Gastrocnemius medialis (tissue), 4 donors: Measurements from ENCODE around the gene TET1. TPM values are rescaled to one million over a fixed set of nuclear protein-coding genes. Genes with fewer than 3 reads are reported as not detected.

Experiments
- ATAC-seq, 2 donors: fragments of 150-250 bp; one replicate each; pipeline ENCODE4 v1.9.1; 2016
- DNase-seq, 2 donors: peaks; one replicate each; pipeline ENCODE4 v3.0.0-alpha.2; 2019
- H3K27ac ChIP-seq, 4 donors: fragments of 200-600 bp; sonication (generic); 1 replicate in 1 of 4; 2 replicates in 3 of 4; pipeline ENCODE4 v1.5.1; 2016 to 2018; ENCODE audit warnings: mild to moderate bottlenecking in 2 of 4, moderate library complexity in 1 of 4
- H3K27me3 ChIP-seq, 3 donors: fragments of 200-600 bp; sonication (generic) in 2 of 3; 1 replicate in 1 of 3; 2 replicates in 2 of 3; pipeline versions ENCODE4 v1.5.1 to v1.6.0; 2016 to 2019; ENCODE audit warnings: mild to moderate bottlenecking in 1 of 3, moderate library complexity in 1 of 3
- H3K36me3 ChIP-seq, 2 donors: fragments of 200-600 bp; sonication (generic) in 1 of 2; one replicate each; pipeline ENCODE4 v1.5.1; 2017 to 2018
- H3K4me1 ChIP-seq, 2 donors: fragments of 200-600 bp; sonication (generic) in 1 of 2; one replicate each; pipeline ENCODE4 v1.5.1; 2016 to 2017; ENCODE audit warnings: mild to moderate bottlenecking in 2 of 2
- H3K4me3 ChIP-seq, 4 donors: fragments of 200-600 bp; sonication (generic) in 3 of 4; 1 replicate in 1 of 4; 2 replicates in 3 of 4; pipeline ENCODE4 v1.5.1; 2016 to 2019; ENCODE audit warnings: mild to moderate bottlenecking in 2 of 4
- H3K9me3 ChIP-seq, 3 donors: fragments of 200-600 bp; sonication (generic) in 2 of 3; 1 replicate in 1 of 3; 2 replicates in 2 of 3; pipeline ENCODE4 v1.5.1; 2016 to 2019
- POLR2A ChIP-seq, 2 donors: fragments of 450-650 bp; IDR thresholded peaks; one replicate each; pipeline ENCODE4 v1.6.1; 2017; ENCODE audit warnings: antibody characterized with exemption in 2 of 2, mild to moderate bottlenecking in 2 of 2, moderate library complexity in 2 of 2
- in situ Hi-C, 4 donors: fragments of 200-750 bp; cut with MboI; loops; one replicate each; pipeline versions ENCODE4 v1.15.0 to v1.8.0; 2017; ENCODE audit warnings: low sequenced_read_pairs in 4 of 4
- intact Hi-C: fragments of 100-400 bp; cut with DNase I; formaldehyde crosslinking; loops from one replicate; pipeline ENCODE4 v1.15.1; 2023; ENCODE audit warnings: low total_unique reads
- total RNA-seq, 4 donors: library from RNA; depleted of rRNA; stranded (reverse); fragments of >200 nt; gene quantifications; one replicate each; pipeline versions ENCODE4 v1.1.0 to v1.2.3, GENCODE V29; 2016
- TF ChIP-seq, protein P1 (sequence below), 5 experiments: fragments of 450-650 bp in 3 of 5; fragments of 200-600 bp in 2 of 5; sonication (generic) in 2 of 5; IDR thresholded peaks in 4 of 5; conservative IDR thresholded peaks in 1 of 5; 1 replicate in 4 of 5; 2 replicates in 1 of 5; pipeline ENCODE4 v1.5.1; 2016 to 2019; ENCODE audit warnings: antibody characterized with exemption in 5 of 5, mild to moderate bottlenecking in 3 of 5, moderate library complexity in 3 of 5

The TET1 gene
- total RNA-seq, 4 donors from 2014 or later, result 1.00 to 2.0 (median 1.4) TPM

DNA sequence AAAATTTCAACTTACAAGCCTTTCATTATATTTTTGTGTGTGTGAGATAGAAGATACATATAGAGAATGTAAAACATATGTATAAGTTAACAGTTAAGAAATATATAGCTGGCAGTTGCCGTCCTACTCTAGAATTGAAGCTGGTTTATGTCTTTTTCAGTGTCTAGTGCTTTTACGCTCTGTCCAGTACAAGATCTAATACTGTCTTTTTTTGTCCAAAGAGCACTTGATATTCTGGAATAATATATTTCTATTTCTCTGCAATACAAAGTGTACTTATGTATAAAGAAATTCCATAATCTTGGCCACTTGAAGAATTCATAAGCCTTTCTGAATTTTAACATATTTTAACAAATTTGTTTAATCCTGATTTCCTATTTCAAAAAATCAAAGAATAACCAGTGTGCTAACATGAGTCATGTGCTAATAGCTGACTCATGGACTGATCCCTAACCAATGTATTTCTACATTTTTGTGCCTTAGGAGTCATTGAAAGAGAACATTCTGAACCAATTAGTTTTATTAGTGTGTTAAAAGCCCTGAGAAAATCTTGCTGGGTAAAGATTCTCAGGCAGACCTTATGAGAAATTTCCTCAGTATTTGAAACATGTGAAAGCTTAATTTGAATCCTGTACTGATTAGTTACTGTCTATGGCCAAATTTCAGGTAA is 87.7 kb downstream of the TET1 start:
- Histone ChIP-seq H3K27me3 (no peaks in the 10 kb centered on the region), H3K4me1 (no peaks in the 10 kb centered on the region), H3K36me3 (no peaks in the 10 kb centered on the region), H3K9me3 (no peaks in the 10 kb centered on the region), H3K4me3 (no peak overlapping the region), H3K27ac (peak overlapping the region; percentile 4 to 31 (median 20))
- in situ Hi-C loops (no loop called here), intact Hi-C loops (no loop called here)
- no peak for DNase-seq
- no peak for TF ChIP-seq POLR2A (IDR thresholded peaks at IDR 0.05)
- TF ChIP-seq, protein P1, sequence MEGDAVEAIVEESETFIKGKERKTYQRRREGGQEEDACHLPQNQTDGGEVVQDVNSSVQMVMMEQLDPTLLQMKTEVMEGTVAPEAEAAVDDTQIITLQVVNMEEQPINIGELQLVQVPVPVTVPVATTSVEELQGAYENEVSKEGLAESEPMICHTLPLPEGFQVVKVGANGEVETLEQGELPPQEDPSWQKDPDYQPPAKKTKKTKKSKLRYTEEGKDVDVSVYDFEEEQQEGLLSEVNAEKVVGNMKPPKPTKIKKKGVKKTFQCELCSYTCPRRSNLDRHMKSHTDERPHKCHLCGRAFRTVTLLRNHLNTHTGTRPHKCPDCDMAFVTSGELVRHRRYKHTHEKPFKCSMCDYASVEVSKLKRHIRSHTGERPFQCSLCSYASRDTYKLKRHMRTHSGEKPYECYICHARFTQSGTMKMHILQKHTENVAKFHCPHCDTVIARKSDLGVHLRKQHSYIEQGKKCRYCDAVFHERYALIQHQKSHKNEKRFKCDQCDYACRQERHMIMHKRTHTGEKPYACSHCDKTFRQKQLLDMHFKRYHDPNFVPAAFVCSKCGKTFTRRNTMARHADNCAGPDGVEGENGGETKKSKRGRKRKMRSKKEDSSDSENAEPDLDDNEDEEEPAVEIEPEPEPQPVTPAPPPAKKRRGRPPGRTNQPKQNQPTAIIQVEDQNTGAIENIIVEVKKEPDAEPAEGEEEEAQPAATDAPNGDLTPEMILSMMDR (IDR thresholded peaks at IDR 0.05 in 4 of 5, conservative IDR thresholded peaks at IDR 0.05 in 1 of 5), result no peak
- peak; percentile 75 to 83 for ATAC-seq

DNA sequence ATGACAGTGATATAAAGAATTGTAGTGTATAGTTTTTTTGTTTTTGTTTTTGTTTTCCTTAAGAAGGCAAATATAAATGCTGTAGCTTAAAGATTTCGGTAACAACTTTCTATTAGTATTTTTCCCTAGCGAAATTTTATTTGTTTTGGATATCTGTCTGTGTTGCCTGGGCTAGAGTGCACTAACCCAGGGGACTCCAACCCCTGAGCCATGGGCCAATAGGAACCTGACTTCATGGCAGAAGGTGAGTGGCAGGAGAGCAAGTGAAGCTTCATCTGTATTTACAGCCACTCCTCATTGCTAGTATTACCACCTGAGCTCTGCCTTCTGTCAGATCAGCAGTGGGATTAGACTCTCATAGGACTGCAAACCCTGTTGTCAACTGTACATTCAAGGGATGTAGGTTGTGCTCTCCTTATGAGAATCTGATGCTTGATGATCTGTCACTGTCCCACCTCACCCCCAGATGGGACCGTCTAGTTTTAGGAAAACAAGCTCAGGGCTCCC is 95.5 kb downstream of the TET1 start:
- H3K4me3 ChIP-seq, result no peak overlapping the region
- no peaks in the 10 kb centered on the region for H3K9me3 ChIP-seq
- ATAC-seq (no peak), DNase-seq (no peak)
- H3K27me3 ChIP-seq, result no peaks in the 10 kb centered on the region
- no peak for TF ChIP-seq POLR2A (IDR thresholded peaks at IDR 0.05)
- TF ChIP-seq, protein P1 (IDR thresholded peaks at IDR 0.05 in 4 of 5, conservative IDR thresholded peaks at IDR 0.05 in 1 of 5), result no peak
- H3K4me1 ChIP-seq, result no peaks in the 10 kb centered on the region
- no peak overlapping the region for H3K27ac ChIP-seq
- no peaks in the 10 kb centered on the region for H3K36me3 ChIP-seq
- in situ Hi-C loops, result no loop called here
- intact Hi-C loops, result no loop called here

DNA sequence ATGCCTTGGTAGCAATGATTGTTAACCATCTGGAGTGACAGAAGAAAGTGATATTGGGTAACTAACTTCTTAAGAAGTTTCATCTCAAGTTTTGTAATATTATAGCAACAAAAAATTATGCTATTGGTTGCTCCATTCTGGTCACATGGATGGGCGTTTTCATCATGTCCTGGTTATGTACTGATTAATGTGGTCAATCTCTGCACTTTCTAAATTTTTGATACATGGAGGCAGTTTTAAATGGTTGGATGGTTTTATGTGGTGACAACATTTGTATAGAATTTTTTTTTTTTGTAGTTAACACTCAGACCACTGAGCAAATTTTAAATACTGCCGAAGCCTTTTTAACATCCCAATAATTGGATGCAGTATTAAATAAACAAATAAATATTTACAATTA is 105.7 kb downstream of the TET1 start:
- DNase-seq (no peak), ATAC-seq (no peak)
- no peak for TF ChIP-seq POLR2A (IDR thresholded peaks at IDR 0.05)
- TF ChIP-seq, protein P1 (IDR thresholded peaks at IDR 0.05 in 4 of 5, conservative IDR thresholded peaks at IDR 0.05 in 1 of 5), result no peak
- H3K27me3 ChIP-seq, result no peaks in the 10 kb centered on the region
- H3K4me3 ChIP-seq, result no peak overlapping the region
- no peaks in the 10 kb centered on the region for H3K9me3 ChIP-seq
- in situ Hi-C loops, result no loop called here
- H3K4me1 ChIP-seq, result peaks cover 0 to 4% of the 10 kb centered on the region in 2 donors
- H3K36me3 ChIP-seq, result no peaks in the 10 kb centered on the region
- intact Hi-C loops, result no loop called here
- H3K27ac ChIP-seq, result no peak overlapping the region

DNA sequence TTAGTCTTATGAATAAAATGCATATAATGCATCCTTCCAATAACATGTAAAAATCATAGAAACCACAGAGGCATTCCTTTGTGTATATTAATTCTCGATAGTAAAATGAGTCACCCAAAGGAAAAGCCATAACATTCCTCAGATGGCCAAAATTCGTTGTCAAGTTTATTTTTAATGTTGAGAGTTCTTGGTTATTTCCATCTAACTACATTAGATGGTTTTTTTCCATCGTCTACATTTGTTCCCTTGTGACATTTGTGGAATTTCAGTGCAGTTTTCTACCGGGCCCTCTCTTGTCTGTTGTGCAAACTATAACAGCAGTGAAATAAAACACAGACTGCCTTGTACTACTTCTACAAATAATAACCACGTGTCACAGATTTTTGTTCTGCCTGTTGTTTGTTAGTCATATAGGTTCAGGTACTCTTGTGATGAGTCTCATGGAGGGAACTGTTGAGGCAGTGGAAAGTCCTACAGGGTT is 106.2 kb downstream of the TET1 start:
- TF ChIP-seq, protein P1 (IDR thresholded peaks at IDR 0.05 in 4 of 5, conservative IDR thresholded peaks at IDR 0.05 in 1 of 5), result no peak

More for the DNA sequence above, 106.2 kb downstream of the TET1 start:
- intact Hi-C loops (no loop called here), in situ Hi-C loops (no loop called here)
- Histone ChIP-seq H3K9me3 (no peaks in the 10 kb centered on the region), H3K36me3 (no peaks in the 10 kb centered on the region), H3K27me3 (no peaks in the 10 kb centered on the region), H3K4me3 (no peak overlapping the region), H3K27ac (no peak overlapping the region), H3K4me1 (peaks cover 0 to 4% of the 10 kb centered on the region in 2 donors)
- ATAC-seq (no peak), DNase-seq (no peak)
